GM18502 (cell line): ENCODE results near the gene TACC2.
"Not testable (repeated sequence)": the region's sequence is repeated elsewhere in the genome, so short reads cannot be mapped to it uniquely, and the experiment has no call there.

Experiments
- ATAC-seq: cut with Tn5 transposase; IDR thresholded peaks from one replicate; pipeline ENCODE4 v1.9.1; 2021; ENCODE audit warnings: mild to moderate bottlenecking; ENCODE audit not compliant: unreplicated experiment, poor library complexity

Gene TACC2

GRCh38 chr10:122022276-122022675 lies 33.3 kb downstream of the TACC2 start:
- no peak for ATAC-seq

DNA sequence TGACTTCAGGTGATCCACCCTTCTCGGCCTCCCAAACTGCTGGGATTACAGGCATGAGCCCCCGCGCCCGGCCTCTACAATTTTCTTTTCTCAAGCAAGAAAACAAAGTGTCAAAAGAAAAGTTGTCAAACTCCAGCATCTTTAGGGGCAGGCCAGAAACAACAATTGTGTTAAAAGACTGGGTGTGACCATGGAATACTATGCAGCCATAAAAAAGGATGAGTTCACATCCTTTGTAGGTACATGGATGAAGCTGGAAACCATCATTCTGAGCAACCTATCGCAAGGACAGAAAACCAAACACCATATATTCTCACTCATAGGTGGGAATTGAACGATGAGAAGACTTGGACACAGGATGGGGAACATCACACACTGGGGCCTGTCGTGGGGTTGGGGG lies 34.3 kb downstream of the TACC2 start:
- not testable (repeated sequence) for ATAC-seq

DNA sequence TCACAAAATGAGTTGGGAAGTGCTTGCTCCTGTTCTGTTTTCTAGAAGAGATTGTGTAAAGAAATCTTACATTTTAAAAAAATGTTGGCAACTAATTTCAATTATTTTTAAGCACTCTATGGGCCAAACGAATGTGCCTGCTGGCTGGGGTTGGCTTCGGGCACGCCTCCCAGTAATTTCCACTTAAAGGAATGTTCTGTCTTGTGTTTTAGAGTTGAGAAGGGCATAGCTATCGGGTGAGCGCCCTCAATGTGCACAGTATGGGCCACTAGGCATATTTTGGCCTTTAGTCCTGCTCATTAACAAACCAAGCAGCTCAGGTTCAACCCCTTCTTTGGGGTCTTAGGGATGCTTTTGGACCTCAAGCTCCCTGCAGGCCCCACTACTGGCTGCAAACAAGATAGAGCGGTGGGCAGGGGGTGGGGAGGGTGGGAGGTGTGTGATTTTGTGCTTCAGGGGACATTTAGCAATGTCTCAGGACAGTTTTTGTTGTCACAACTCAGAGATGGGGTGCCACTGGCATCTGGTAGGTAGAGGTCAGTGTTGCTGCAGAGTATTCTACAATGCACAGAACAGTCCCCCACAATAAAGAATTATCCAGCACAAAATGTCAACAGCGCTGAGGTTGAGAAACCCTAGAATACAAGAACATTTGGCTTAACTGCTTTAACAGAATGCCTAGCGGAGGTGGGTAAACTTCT lies 40.7 kb downstream of the TACC2 start:
- ATAC-seq, result no peak

- ATAC-seq, result no peak
Measured at GRCh38 chr10:122030200-122030552, 41.2 kb downstream of the TACC2 start.

- ATAC-seq, result no peak
Measured at GRCh38 chr10:122033224-122033926, 44.4 kb downstream of the TACC2 start.

DNA sequence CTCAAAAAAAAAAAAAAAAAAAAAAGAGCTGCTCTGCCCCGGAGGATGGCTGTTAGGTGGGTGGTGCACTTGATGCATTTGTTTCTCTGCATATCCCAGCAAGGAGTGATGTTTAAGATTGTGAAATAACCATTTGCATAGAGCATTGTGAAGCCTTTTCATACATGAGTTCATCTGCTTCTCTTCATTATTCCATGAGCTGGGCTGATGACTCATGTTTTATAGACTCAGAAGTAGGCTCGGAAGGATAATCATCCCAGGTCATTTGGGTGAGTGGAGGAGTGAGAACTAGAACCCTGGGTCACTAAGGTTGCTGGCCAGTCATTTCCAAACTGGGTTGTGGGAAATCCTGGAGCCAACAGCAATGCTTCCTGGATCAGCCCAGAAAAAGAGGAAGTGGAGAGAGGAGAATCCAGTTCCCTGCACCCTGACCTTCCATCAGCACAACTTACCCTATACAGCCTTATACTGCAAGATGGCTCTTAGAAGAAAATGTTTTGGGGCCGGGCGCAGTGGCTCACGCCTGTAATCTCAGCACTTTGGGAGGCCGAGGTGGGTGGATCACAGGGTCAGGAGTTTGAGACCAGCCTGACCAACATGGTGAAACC lies 45.3 kb downstream of the TACC2 start:
- ATAC-seq, result no peak

DNA sequence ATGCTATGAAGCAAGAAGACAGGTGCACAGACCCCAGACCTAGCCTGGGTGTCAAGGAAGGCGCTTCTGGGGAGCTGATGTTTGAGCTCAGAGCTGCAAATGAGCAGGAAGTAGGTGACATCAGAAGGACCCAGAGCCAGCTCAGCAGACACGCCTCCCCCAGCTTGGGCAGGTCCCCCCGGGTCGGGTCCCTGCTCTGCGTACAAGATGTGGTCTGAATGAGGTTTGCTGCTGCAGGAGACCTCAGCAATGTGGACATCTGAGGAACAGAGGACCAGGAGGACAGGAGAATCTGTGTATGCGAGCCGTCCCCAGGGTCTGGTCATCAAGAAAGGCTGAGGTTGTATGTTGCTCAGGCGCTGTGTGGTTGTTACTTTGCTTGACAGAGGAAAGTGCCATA lies 51.8 kb downstream of the TACC2 start:
- no peak for ATAC-seq

GRCh38 chr10:122042836-122043235 lies 53.9 kb downstream of the TACC2 start:
- ATAC-seq, result no peak

DNA sequence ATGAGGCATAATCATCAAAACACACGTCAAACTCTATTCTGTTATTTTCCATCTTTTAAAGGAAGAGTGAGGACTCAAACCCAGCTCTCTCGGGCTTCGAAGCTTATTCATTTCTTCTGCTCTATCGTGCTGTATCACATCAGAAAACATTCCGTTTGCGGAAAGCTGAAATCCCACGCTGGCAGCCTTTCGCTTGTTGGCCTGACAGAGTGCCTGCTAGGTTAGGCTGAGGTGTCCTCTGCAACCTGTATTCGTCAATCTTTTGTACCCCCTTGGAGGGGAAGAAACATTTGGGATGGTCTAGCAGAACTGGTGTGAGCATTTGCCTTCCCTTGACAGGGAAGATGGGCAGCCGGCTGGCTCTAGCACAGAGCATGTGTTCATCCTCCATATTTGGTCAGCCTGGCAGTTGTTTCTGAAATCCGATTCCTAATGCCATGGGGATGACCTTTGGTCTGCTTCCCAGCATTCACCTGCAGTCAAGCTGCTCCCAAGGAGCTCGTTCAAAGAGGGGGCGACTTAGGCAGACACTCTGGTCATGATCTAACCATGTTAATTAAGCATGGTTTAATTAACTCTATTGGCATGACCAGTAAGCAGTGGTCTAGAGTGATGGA lies 55.2 kb downstream of the TACC2 start:
- ATAC-seq, result no peak

DNA sequence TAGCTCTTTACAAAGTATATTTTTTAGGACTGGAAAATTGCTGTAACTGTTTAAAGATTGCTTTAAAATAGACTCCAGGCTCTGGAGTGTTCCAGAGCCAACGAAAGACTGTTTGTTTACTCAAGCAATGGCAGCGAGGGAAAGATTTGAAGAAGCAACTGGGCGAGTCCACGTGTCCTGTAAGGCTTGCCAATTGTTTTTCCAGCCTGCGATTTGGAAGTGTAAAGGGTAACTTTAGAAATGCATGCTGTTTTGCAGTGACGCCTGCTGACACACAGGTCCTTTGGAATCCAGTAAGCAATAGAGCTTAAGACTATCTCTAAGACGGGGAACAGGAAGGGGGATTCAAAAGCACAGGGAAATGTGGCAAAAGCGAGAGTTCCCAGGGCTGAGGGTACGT lies 55.8 kb downstream of the TACC2 start:
- no peak for ATAC-seq

GRCh38 chr10:122045212-122045611 lies 56.2 kb downstream of the TACC2 start:
- ATAC-seq, result no peak

DNA sequence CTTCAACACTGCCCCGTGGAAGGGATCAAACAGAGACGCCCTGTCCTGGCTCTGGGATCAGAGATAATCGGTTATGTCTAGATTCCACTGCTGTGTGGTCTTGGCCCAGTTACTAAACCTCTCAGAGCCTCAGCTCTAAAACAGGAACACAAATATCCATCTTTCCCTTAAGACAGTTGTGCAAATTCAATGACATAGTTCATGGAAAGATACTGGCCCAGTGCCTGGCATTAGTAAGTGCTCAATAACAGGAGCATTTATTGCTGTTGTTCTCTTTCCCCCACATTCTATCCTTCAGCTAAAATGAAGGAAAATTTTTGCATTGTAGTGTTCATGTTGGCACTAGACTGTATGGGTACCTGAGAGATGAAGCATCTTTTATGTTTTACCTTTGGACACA lies 58.6 kb downstream of the TACC2 start:
- no peak for ATAC-seq

- ATAC-seq, result no peak
Measured at GRCh38 chr10:122049076-122049475, 60.1 kb downstream of the TACC2 start.

GRCh38 chr10:122050311-122050710 lies 61.3 kb downstream of the TACC2 start:
- ATAC-seq, result no peak

DNA sequence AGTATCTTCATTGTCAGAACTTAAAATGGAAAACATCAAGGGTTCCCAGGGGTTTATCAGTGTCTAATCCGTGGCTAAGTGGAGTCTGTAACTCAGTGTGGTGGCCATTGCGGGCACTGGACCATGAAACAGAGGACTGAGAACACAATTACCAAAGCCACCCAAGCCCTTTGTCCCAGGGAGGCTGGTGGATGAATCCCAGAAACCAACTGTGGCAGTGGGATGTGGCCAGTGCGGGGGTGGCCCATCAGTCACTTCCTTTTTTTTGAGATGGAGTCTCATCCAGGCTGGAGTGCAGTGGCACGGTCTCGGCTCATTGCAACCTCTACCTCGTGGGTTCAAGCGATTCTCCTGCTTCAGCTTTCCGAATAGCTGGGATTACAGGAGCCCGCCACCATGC lies 61.8 kb downstream of the TACC2 start:
- ATAC-seq, result no peak

DNA sequence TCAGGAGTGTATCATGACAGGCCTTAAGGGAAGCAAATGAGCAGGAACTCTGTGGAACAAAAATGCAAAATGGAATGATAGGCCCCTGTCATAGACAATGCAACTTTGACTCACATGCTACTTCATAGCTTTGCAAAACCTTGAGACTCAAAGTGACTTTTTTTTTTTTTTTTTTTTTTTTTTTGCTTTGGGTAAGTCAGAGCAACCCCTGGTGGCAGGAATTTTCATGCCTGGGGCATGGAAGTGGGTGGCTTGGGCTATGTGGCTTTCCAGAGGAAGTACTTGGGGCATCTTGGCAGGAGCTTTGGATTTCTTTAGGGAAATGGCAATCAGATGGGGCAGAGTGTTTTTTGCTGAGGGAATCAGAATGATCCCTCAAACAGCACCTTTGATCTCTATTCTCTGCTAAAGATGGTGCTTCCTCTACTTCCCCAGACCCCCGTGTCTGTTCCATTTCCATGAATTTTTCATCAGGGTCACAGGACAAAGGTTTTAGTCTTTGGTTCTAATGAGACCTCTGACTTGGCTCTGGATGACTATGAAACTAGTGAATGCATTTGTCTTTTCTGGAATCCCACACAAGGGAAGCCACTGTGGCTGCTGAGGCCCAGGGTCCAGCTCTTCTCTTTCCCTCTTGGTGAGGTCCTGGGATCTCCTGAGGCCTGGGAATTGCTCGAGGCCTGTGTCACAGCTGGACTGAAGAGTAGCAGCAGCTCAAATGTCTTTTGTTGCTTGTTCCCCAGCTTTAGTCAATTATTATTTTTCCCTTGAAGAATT lies 62.8 kb downstream of the TACC2 start:
- no peak for ATAC-seq

GRCh38 chr10:122052701-122053100 lies 63.7 kb downstream of the TACC2 start:
- ATAC-seq, result no peak

DNA sequence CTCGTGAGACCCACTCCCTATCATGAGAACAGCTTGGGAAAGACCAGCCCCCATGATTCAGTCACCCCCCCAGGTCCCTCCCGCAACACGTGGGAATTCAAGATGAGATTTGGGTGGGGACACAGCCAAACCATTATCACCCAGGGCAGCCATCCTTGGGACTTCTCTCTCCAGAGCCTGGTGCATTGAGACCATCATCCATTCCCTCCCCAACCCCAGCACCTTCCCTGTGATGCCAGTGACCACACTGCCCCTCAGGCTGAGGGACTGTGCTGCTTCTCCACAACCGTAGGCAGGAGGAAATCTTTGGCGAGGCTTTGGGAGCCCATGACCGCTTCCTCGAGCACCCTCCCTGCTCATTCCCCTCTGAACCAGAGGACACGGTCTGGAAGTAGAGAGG lies 64.4 kb downstream of the TACC2 start:
- ATAC-seq, result no peak

GRCh38 chr10:122054048-122055025 lies 65.4 kb downstream of the TACC2 start:
- ATAC-seq, result no peak
